BE2C (cell line): ENCODE data around the gene FOXL1. TPM values are rescaled to one million over a fixed set of nuclear protein-coding genes. Genes with fewer than 3 reads are reported as not detected.

ENCODE experiments used
- DNase-seq: peaks from one replicate; pipeline ENCODE4 v3.0.0-alpha.2; 2020
- H3K27me3 ChIP-seq: fragments of 250-450 bp; sonication (Bioruptor Pico); 2 replicates; pipeline ENCODE4 v1.5.1; 2020; ENCODE audit warnings: mild to moderate bottlenecking
- H3K36me3 ChIP-seq: fragments of 250-450 bp; sonication (Bioruptor Pico); 2 replicates; pipeline ENCODE4 v1.5.1; 2020; ENCODE audit warnings: mild to moderate bottlenecking
- H3K4me1 ChIP-seq: fragments of 250-450 bp; sonication (Bioruptor Pico); 2 replicates; pipeline ENCODE4 v1.5.1; 2020
- H3K4me3 ChIP-seq: 2 replicates; pipeline ENCODE4 v1.5.1; 2011; ENCODE audit warnings: low read depth, low read length
- H3K9me3 ChIP-seq: fragments of 250-450 bp; sonication (Bioruptor Pico); 2 replicates; pipeline ENCODE4 v1.5.1; 2020
- polyA plus RNA-seq: library from polyadenylated mRNA; unstranded; fragments of >200 nt; gene quantifications from one replicate; pipeline ENCODE4 v1.2.1, GENCODE V29; 2012; ENCODE audit warnings: low read depth, missing spikeins; ENCODE audit not compliant: insufficient read length, insufficient read depth
- TF ChIP-seq, protein P1 (sequence below): IDR thresholded peaks from 2 replicates; pipeline ENCODE4 v1.5.1; 2012; ENCODE audit warnings: mild to moderate bottlenecking, low read depth, low read length

The FOXL1 gene
- not detected for polyA plus RNA-seq

DNA sequence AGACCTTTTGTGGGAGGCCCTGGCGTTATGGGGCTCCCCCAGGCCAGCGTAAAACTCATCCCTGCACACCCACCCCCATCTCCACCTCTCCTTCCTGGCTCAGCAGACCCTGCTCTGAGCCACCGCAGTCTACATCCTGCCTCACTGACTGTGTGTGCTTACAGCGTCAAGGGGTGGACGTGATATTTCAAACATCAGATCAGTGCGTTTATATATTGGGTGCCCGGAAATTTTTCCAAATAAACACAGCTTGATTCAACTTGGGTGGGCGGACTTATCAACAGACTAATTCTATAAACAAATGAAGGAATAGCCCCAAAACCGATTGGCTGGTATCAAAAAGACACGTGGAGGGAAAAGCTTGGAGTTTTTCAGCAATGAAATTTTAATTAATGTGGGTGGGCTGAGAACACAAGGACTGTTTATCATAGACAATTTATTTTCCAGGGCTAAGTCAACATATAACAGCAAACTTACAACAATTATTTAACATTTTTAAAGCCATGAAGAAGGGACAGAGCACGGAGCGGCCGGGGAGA is at the start of gene FOXL1:
FOXL1 (plus strand) TSS at position 489 of the 539 bp plus-strand sequence. CDS start 175 bp downstream, outside the sequence.
- Histone ChIP-seq H3K4me3 (no peak within 1 kb of the TSS), H3K27me3 (peaks cover 35% of the 10 kb centered on the region), H3K4me1 (no peaks in the 10 kb centered on the region), H3K9me3 (no peaks in the 10 kb centered on the region), H3K36me3 (no peaks in the 10 kb centered on the region)
- no peak for DNase-seq
- TF ChIP-seq, protein P1, sequence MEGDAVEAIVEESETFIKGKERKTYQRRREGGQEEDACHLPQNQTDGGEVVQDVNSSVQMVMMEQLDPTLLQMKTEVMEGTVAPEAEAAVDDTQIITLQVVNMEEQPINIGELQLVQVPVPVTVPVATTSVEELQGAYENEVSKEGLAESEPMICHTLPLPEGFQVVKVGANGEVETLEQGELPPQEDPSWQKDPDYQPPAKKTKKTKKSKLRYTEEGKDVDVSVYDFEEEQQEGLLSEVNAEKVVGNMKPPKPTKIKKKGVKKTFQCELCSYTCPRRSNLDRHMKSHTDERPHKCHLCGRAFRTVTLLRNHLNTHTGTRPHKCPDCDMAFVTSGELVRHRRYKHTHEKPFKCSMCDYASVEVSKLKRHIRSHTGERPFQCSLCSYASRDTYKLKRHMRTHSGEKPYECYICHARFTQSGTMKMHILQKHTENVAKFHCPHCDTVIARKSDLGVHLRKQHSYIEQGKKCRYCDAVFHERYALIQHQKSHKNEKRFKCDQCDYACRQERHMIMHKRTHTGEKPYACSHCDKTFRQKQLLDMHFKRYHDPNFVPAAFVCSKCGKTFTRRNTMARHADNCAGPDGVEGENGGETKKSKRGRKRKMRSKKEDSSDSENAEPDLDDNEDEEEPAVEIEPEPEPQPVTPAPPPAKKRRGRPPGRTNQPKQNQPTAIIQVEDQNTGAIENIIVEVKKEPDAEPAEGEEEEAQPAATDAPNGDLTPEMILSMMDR, result no peak

DNA sequence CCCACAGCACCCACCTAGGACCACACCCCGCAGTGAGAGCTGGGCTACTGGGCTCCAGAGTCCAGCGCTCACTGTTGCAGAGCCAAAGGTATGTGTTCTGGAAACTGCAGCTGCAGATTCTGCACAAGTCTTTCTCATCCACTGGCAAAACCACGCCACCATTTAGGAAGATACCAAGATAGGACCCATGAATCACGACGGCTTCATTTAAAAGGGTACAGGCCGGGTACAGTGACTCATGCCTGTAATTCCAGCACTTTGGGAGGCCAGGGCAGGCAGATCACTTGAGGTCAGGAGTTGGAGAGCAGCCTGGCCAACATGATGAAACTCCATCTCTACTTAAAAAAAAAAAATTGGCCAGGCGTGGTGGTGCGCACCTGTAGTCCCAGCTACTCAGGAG is 49.2 kb upstream of the FOXL1 start:
- DNase-seq, result no peak
- Histone ChIP-seq H3K4me3 (no peak overlapping the region), H3K36me3 (no peaks in the 10 kb centered on the region), H3K27me3 (peaks cover 9% of the 10 kb centered on the region), H3K4me1 (no peaks in the 10 kb centered on the region), H3K9me3 (no peaks in the 10 kb centered on the region)
- TF ChIP-seq, protein P1, result no peak

DNA sequence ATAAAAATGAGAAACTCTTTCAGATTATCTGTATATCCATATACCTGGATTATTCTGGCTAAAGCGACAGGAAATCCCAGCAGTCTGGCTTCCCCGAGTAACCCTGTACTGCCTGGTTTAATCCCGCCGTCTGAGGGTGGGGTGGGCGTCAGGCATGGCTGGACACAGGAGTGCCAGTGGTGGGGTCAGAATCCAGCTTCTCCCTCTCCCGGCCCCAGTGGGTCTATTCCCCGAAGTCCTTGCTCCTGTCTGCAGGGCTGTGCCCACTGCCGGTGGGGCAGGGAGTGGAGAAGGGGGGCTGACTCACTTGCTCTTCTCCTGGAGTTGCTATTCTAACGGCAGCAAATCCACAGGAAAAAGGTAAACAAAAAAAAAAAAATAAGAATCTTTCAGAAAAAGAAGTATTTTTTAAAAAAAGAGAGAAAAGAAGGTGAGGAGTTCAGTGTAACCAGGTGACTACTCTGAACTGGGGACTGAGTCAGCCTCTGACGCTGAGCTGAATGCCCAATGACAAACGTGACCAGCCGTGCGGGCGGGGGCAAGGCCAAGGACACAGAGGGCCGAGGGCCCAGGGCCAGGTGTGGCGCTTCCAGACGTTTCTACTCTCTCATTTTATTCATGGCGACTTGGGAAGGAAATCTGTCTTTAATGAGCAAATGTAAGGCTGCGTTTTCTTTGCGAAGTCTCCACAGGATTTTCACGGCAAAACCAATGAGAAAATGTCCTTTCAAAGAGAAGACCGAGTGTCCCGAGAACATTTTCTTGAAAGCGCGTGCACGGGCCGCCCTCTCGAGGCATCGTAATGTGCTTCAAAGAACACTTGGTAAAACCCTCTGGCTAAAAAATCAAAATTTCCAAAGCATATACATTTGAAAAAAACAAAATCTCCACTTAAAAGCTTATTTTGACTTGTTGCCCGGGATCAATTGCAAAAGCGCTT is 47.8 kb upstream of the FOXL1 start:
- Histone ChIP-seq H3K36me3 (no peaks in the 10 kb centered on the region), H3K27me3 (no peaks in the 10 kb centered on the region), H3K4me1 (no peaks in the 10 kb centered on the region), H3K9me3 (no peaks in the 10 kb centered on the region), H3K4me3 (no peak overlapping the region)
- TF ChIP-seq, protein P1, result no peak
- no peak for DNase-seq

DNA sequence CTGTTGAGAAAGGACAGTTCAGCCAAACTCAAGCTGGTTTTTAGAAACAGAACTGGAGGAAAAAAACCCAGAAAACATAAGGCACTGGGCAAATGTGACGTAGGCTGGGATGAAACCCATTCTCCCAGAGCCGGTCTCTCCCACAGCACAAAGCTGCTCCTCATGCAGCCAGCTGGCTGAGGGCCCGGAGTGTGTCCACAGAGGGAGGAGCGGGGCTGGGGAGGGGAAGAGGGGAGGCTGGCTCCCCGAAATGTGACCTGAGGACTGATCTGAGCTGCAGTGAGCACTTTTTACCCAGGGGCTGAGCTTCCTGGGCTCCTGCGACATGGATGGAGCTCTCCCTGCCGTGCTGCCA is 47.2 kb upstream of the FOXL1 start:
- no peak for DNase-seq
- Histone ChIP-seq H3K9me3 (no peaks in the 10 kb centered on the region), H3K27me3 (no peaks in the 10 kb centered on the region), H3K4me3 (no peak overlapping the region), H3K4me1 (no peaks in the 10 kb centered on the region), H3K36me3 (no peaks in the 10 kb centered on the region; the same call in 1 of the 2 replicates)
- TF ChIP-seq, protein P1, result no peak

DNA sequence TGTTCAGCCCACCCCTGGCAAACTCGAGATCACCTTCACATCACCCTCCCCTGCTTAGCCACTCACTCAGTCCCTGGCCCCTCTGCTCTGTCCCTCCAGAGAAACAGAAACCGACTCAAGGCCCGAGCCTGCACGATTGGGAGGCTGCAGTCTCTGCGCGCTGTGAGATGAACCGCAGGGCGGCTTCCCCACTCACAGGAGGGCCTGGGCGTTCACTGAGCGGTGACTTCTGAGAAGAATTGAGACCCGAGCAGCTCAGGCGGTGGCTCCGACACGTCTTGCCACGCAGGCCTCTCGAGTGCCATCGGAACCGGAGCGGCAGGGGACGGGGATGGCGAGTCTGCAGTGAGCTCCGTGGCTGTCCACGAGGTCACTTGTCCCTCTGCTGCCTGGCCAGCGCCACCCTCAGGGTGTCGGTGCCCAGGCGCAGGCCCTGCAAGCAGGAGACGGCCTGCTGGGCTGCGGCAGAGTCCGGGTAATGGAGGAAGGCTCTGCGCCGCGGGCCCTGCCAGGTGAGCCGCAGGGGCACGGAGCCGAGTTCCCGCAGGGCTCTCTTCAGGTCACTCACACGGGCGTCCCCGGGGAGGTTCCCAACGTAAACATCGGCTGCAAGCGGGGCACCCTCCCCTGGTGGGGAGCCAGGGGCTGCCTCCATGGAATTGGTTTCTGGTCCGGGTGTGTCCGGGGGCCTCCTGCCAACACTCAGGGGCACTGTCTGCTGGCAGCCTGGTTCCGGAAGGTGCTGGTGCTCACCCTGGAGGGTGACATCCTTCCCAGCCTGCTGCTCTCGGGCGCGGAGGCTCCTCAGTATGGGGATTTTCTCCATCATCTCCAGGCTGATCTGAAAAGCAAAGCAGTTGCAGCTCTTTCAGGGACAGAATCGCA is 46.5 kb upstream of the FOXL1 start:
- H3K36me3 ChIP-seq, result no peaks in the 10 kb centered on the region; the same call in 1 of the 2 replicates
- no peaks in the 10 kb centered on the region for H3K27me3 ChIP-seq
- no peak for DNase-seq
- TF ChIP-seq, protein P1, result no peak
- H3K9me3 ChIP-seq, result no peaks in the 10 kb centered on the region
- no peaks in the 10 kb centered on the region for H3K4me1 ChIP-seq
- no peak overlapping the region for H3K4me3 ChIP-seq
